ENCODE results near the gene MRRF.

Gene MRRF

DNA sequence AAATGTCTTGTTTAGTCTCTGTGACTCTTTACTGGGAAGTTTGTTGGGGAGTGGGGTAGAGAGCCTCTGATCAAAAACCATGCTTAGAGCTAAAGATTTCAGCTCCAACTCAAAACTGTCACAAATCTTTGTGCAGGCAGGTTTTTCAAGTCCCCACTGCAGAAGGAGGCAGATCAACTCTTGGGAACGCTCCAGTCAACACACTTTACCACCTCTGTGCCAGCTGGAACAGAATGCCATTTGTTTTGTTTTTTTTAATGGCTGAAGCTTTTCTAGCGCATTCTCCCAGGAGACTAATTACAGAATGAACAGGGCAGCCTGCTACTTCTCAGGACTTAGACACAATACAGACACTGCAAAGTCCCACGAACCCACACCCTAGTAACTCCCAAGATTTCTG, 18.0 kb upstream of the MRRF start:
- H2AFZ ChIP-seq (ENCODE audit: low read length), result no peak overlapping the region
- no peaks in the 10 kb centered on the region for H3K79me2 ChIP-seq (ENCODE audit: insufficient read depth, low read length)
- TF ChIP-seq EZH2phosphoT487 (IDR thresholded peaks at IDR 0.05; ENCODE audit: borderline replicate concordance), result no peak
- TF ChIP-seq, protein P1, sequence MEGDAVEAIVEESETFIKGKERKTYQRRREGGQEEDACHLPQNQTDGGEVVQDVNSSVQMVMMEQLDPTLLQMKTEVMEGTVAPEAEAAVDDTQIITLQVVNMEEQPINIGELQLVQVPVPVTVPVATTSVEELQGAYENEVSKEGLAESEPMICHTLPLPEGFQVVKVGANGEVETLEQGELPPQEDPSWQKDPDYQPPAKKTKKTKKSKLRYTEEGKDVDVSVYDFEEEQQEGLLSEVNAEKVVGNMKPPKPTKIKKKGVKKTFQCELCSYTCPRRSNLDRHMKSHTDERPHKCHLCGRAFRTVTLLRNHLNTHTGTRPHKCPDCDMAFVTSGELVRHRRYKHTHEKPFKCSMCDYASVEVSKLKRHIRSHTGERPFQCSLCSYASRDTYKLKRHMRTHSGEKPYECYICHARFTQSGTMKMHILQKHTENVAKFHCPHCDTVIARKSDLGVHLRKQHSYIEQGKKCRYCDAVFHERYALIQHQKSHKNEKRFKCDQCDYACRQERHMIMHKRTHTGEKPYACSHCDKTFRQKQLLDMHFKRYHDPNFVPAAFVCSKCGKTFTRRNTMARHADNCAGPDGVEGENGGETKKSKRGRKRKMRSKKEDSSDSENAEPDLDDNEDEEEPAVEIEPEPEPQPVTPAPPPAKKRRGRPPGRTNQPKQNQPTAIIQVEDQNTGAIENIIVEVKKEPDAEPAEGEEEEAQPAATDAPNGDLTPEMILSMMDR (conservative IDR thresholded peaks at IDR 0.05; ENCODE audit: low read length), result no peak
- no peaks in the 10 kb centered on the region for H3K9me2 ChIP-seq (replicated peaks; ENCODE audit: low read depth, low read length)
- H3K27me3 ChIP-seq (ENCODE audit: insufficient read depth, low read length, poor library complexity, severe bottlenecking), result no peaks in the 10 kb centered on the region
- H3K4me2 ChIP-seq (ENCODE audit: low read depth, low read length, poor library complexity, severe bottlenecking), result no peak overlapping the region
- H3K36me3 ChIP-seq (ENCODE audit: insufficient read depth, low read length), result peaks cover 86% of the 10 kb centered on the region
- no peak overlapping the region for H3K4me3 ChIP-seq (ENCODE audit: low read length, poor library complexity, severe bottlenecking)
- H3F3A ChIP-seq (ENCODE audit: low read depth), result no peaks in the 10 kb centered on the region
- no peak overlapping the region for H3K9ac ChIP-seq (ENCODE audit: low read depth, low read length, poor library complexity, severe bottlenecking)
- H3K9me3 ChIP-seq (ENCODE audit: insufficient read depth, low read depth, low read length), result no peaks in the 10 kb centered on the region
- no peaks in the 10 kb centered on the region for H3K4me1 ChIP-seq (ENCODE audit: insufficient read depth, low read length, poor library complexity, severe bottlenecking)
- H4K20me1 ChIP-seq (ENCODE audit: insufficient read depth, low read length, poor library complexity, severe bottlenecking), result no peaks in the 10 kb centered on the region

- Histone ChIP-seq H3K4me2 (ENCODE audit: low read depth, low read length, poor library complexity, severe bottlenecking) (no peak overlapping the region), H3K4me1 (ENCODE audit: insufficient read depth, low read length, poor library complexity, severe bottlenecking) (no peaks in the 10 kb centered on the region), H3K9me2 (replicated peaks; ENCODE audit: low read depth, low read length) (no peaks in the 10 kb centered on the region), H3K27me3 (ENCODE audit: insufficient read depth, low read length, poor library complexity, severe bottlenecking) (no peaks in the 10 kb centered on the region), H3F3A (ENCODE audit: low read depth) (no peaks in the 10 kb centered on the region), H3K36me3 (ENCODE audit: insufficient read depth, low read length) (peaks cover 88% of the 10 kb centered on the region; the same call in 1 of the 2 replicates), H4K20me1 (ENCODE audit: insufficient read depth, low read length, poor library complexity, severe bottlenecking) (no peaks in the 10 kb centered on the region), H2AFZ (ENCODE audit: low read length) (no peak overlapping the region), H3K4me3 (ENCODE audit: low read length, poor library complexity, severe bottlenecking) (no peak overlapping the region), H3K9ac (ENCODE audit: low read depth, low read length, poor library complexity, severe bottlenecking) (no peak overlapping the region), H3K9me3 (ENCODE audit: insufficient read depth, low read depth, low read length) (no peaks in the 10 kb centered on the region), H3K79me2 (ENCODE audit: insufficient read depth, low read length) (peaks cover 3% of the 10 kb centered on the region; the same call in 1 of the 2 replicates)
- no peak for TF ChIP-seq EZH2phosphoT487 (IDR thresholded peaks at IDR 0.05; ENCODE audit: borderline replicate concordance)
- TF ChIP-seq, protein P1 (conservative IDR thresholded peaks at IDR 0.05; ENCODE audit: low read length), result no peak
These were observed 16.2 kb upstream of the MRRF start for GRCh38 chr9:122248448-122248865.

- no peaks in the 10 kb centered on the region for H3F3A ChIP-seq (ENCODE audit: low read depth)
- H3K27me3 ChIP-seq (ENCODE audit: insufficient read depth, low read length, poor library complexity, severe bottlenecking), result no peaks in the 10 kb centered on the region
- peaks cover 15% of the 10 kb centered on the region; the same call in 1 of the 2 replicates for H3K79me2 ChIP-seq (ENCODE audit: insufficient read depth, low read length)
- H3K36me3 ChIP-seq (ENCODE audit: insufficient read depth, low read length), result peaks cover 62% of the 10 kb centered on the region; the same call in 1 of the 2 replicates
- H3K4me3 ChIP-seq (ENCODE audit: low read length, poor library complexity, severe bottlenecking), result no peak overlapping the region
- H3K9me2 ChIP-seq (replicated peaks; ENCODE audit: low read depth, low read length), result no peaks in the 10 kb centered on the region
- TF ChIP-seq, protein P1 (conservative IDR thresholded peaks at IDR 0.05; ENCODE audit: low read length), result no peak
- no peak for TF ChIP-seq EZH2phosphoT487 (IDR thresholded peaks at IDR 0.05; ENCODE audit: borderline replicate concordance)
- H3K4me1 ChIP-seq (ENCODE audit: insufficient read depth, low read length, poor library complexity, severe bottlenecking), result no peaks in the 10 kb centered on the region
- H2AFZ ChIP-seq (ENCODE audit: low read length), result no peak overlapping the region
- H4K20me1 ChIP-seq (ENCODE audit: insufficient read depth, low read length, poor library complexity, severe bottlenecking), result peaks cover 2% of the 10 kb centered on the region
- H3K9ac ChIP-seq (ENCODE audit: low read depth, low read length, poor library complexity, severe bottlenecking), result no peak overlapping the region
- no peak overlapping the region for H3K4me2 ChIP-seq (ENCODE audit: low read depth, low read length, poor library complexity, severe bottlenecking)
- no peaks in the 10 kb centered on the region for H3K9me3 ChIP-seq (ENCODE audit: insufficient read depth, low read depth, low read length)
These were observed 13.3 kb upstream of the MRRF start for GRCh38 chr9:122251351-122251750.
